Measurements from ENCODE around the gene PRELID2. TPM values are rescaled to one million over a fixed set of nuclear protein-coding genes. Genes with fewer than 3 reads are reported as not detected.

The PRELID2 gene
- total RNA-seq, 6 donors from 2014 or later = 3.2 to 13.7 (median 6.5) TPM

- Histone ChIP-seq H3K4me1 (peaks cover 7 to 20% (median 12%) of the 10 kb centered on the region in 4 donors), H3K27ac (peak overlapping the region; percentile 52 to 81 (median 65)), H3K36me3 (no peaks in the 10 kb centered on the region), H3K9me3 (no peaks in the 10 kb centered on the region), H3K27me3 (no peaks in the 10 kb centered on the region), H3K4me3 (peak overlapping the region in 3 of 4 donors; percentile 78 to 94 (median 81))
- ATAC-seq (ENCODE audit: low FRiP score in 2 of 2) = no peak
- no peak for DNase-seq
- TF ChIP-seq POLR2AphosphoS5 (IDR thresholded peaks at IDR 0.05) (no peak), POLR2A (IDR thresholded peaks at IDR 0.05) (no peak), CTCF (IDR thresholded peaks at IDR 0.05) (no peak), EP300 (IDR thresholded peaks at IDR 0.05) (no peak)
- WGBS, 2 donors = 50 to 54% methylated on average over 18 of the region's 18 CpGs
Measured at GRCh38 chr5:145835848-145836239, 702 bp upstream of the PRELID2 start.

- H3K36me3 ChIP-seq = no peaks in the 10 kb centered on the region
- H3K9me3 ChIP-seq = no peaks in the 10 kb centered on the region
- ATAC-seq (ENCODE audit: low FRiP score in 2 of 2) (peak in 1 of 2 donors; percentile 15), DNase-seq (no peak)
- H3K27ac ChIP-seq = peak overlapping the region; percentile 52 to 81 (median 65)
- no peaks in the 10 kb centered on the region for H3K27me3 ChIP-seq
- no peak for TF ChIP-seq POLR2A (IDR thresholded peaks at IDR 0.05)
- no peak for TF ChIP-seq EP300 (IDR thresholded peaks at IDR 0.05)
- no peak for TF ChIP-seq CTCF (IDR thresholded peaks at IDR 0.05)
- TF ChIP-seq POLR2AphosphoS5 (IDR thresholded peaks at IDR 0.05) = no peak
- H3K4me3 ChIP-seq = peak overlapping the region; percentile 78 to 94 (median 84)
- 21 to 38% methylated on average over 5 to 10 of the region's 10 CpGs for WGBS, 2 donors
- peaks cover 10 to 33% (median 20%) of the 10 kb centered on the region in 4 donors for H3K4me1 ChIP-seq
Measured at GRCh38 chr5:145834554-145834916, 607 bp downstream of the PRELID2 start.

DNA sequence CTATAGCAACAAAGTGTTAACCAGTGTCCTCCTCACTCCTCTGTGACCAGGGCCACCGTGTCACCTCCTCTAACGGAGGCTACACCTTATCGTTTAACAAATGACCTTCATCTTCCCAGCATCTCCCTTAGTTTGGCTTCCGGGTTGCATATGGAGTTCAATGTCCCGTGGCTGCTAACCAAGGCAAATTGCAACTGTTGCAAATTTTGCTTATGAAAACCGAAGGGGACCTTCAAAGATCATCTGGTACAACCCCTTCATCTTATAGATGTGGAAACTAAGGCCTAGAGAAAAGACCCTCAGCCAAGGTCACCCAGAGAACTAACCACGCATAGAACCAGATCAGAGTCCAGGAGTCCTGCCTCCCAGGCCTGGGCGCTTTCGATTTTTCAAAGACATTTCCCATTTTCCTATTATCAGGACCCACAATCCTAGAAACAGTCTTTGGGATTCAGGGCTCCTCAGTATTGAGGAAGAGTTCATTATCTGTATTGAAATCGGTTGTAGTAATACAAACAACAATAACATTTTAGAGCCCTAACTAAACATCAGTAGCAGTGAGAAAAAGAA lies 1.4 kb downstream of the PRELID2 start:
- no peaks in the 10 kb centered on the region for H3K9me3 ChIP-seq
- WGBS, 2 donors = 75 to 80% methylated on average over 10 of the region's 10 CpGs
- TF ChIP-seq CTCF (IDR thresholded peaks at IDR 0.05) (no peak), EP300 (IDR thresholded peaks at IDR 0.05) (no peak), POLR2AphosphoS5 (IDR thresholded peaks at IDR 0.05) (no peak), POLR2A (IDR thresholded peaks at IDR 0.05) (no peak)
- no peaks in the 10 kb centered on the region for H3K27me3 ChIP-seq
- peaks cover 10 to 34% (median 20%) of the 10 kb centered on the region in 4 donors for H3K4me1 ChIP-seq
- H3K36me3 ChIP-seq = no peaks in the 10 kb centered on the region
- no peak overlapping the region for H3K4me3 ChIP-seq
- no peak overlapping the region for H3K27ac ChIP-seq
- ATAC-seq (ENCODE audit: low FRiP score in 2 of 2) (no peak), DNase-seq (no peak)

- H3K4me3 ChIP-seq = no peak overlapping the region
- peaks cover 9 to 29% (median 17%) of the 10 kb centered on the region in 4 donors for H3K4me1 ChIP-seq
- ATAC-seq (ENCODE audit: low FRiP score in 2 of 2) (no peak), DNase-seq (no peak)
- 0 to 12% methylated on average over 1 of the region's 1 CpG for WGBS, 2 donors
- no peaks in the 10 kb centered on the region for H3K27me3 ChIP-seq
- no peak overlapping the region for H3K27ac ChIP-seq
- no peaks in the 10 kb centered on the region for H3K36me3 ChIP-seq
- no peak for TF ChIP-seq POLR2A (IDR thresholded peaks at IDR 0.05)
- TF ChIP-seq POLR2AphosphoS5 (IDR thresholded peaks at IDR 0.05) = no peak
- TF ChIP-seq EP300 (IDR thresholded peaks at IDR 0.05) = no peak
- TF ChIP-seq CTCF (IDR thresholded peaks at IDR 0.05) = no peak
- H3K9me3 ChIP-seq = no peaks in the 10 kb centered on the region
Measured at GRCh38 chr5:145830594-145830993, 4.5 kb downstream of the PRELID2 start.

All from upper lobe of left lung (tissue), 6 donors.